HG03196 (cell line): ENCODE data around the gene ELFN1.

Source experiments
- ATAC-seq: cut with Tn5 transposase; IDR thresholded peaks from one replicate; pipeline ENCODE4 v1.9.1; 2021; ENCODE audit not compliant: unreplicated experiment

The ELFN1 gene

GRCh38 chr7:1669954-1670893 lies at the start of gene ELFN1:
TSS of gene ELFN1 (plus strand) at chr7:1670277. CDS start at chr7:1744597, 74,320 bp downstream.
- no peak for ATAC-seq

DNA sequence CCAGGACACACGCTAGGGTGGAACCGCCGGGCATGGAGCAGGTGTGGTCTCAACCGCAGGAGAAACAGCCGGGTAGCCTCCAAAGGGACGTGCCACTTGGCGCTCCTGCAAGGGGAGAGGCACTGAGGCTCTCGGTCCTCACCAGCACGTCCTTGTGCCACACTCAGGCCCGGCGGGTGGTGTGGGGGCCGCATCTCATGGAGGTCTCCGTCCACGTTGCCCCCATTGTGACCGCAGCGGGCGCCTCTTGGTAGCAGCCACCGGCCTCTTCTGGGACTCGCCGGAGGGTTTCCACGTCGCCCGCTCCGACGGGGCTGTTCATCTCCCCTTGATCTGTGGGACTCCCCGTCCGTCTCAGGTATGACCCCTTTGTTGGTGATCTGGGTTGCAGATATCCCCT lies 49.2 kb upstream of the ELFN1 start:
- ATAC-seq = no peak

DNA sequence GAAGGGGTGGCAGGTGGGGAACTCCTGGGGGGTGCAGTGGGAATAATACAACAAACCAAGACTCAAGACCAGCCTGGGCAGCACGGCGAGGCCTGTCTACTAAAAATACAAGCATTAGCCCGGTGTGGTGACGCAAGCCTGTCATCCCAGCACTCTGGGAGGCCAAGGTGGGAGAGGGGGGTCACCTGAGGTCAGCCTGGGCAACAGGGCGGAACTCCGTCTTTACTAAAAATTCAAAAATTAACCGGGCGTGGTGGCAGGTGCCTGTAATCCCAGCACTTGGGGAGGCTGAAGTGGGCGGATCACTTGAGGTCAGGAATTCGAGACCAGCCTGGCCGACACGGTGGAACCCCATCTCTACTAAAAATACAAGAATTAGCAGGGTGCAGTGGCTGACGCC lies 48.4 kb upstream of the ELFN1 start:
- no peak for ATAC-seq

GRCh38 chr7:1622441-1622840 lies 47.6 kb upstream of the ELFN1 start:
- no peak for ATAC-seq

DNA sequence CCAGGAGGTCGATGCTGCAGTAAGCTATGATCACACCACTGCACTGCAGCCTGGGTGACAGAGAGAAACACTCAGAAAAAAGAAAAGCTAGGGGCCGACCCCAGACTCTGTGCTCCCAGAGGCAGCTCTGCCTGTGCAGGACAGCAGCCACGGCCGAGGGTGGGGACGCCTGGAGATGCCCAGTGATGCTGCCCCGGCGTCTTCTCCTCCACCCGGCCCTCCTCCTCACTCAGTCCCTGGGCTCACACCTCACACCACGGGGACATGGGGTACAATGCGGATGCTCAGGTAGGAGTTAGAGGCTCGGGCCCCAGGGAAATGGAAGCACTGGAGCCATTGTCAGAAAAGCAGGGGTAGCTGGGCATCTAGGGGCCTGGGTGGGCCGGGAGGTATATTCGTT lies 46.3 kb upstream of the ELFN1 start:
- ATAC-seq = no peak

- ATAC-seq = no peak
Observed at GRCh38 chr7:1624999-1625927, 44.8 kb upstream of the ELFN1 start.

DNA sequence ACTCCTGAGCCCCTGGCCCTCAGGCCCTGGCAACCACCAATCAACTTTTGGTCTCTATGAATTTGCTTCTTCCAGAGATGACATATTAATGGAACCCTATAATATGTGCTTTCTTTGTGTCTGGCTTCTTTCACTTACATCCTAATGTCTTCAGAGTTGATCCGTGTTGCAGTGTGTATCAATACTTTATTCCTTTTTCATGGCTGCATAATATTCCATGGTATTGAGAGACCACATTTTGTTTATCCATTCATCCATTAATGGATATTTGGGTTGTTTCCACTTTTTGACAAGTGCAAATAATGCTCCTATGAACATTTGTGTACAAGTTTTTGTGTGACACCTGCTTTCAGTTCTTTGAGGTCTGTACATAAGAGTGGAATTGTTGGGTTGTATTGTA lies 43.3 kb upstream of the ELFN1 start:
- ATAC-seq = no peak

DNA sequence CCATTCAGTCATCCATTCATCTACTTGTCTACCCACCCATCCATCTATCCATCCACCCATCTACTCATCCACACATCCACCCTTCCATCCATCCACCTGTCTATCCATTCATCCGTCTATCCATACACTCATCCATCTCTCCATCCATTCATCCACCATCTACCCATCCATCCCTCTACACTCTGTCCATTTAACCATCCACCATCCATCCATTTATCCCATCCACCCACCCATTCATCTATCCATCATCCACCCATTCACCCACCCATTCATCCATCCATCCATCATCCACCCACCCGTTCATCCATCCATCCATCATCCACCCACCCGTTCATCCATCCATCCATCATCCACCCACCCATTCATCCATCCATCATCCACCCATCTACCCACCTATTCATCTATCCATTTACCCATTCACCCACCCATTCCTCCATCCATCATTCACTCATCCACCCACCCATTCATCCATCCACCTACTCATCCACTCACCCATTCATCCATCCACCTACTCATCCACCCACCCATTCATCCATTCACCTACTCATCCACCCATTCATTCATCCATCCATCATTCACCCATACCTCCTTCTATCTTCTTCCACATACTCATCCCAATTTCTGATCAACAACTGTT lies 39.3 kb upstream of the ELFN1 start:
- ATAC-seq = no peak

GRCh38 chr7:1631678-1632077 lies 38.4 kb upstream of the ELFN1 start:
- no peak for ATAC-seq

DNA sequence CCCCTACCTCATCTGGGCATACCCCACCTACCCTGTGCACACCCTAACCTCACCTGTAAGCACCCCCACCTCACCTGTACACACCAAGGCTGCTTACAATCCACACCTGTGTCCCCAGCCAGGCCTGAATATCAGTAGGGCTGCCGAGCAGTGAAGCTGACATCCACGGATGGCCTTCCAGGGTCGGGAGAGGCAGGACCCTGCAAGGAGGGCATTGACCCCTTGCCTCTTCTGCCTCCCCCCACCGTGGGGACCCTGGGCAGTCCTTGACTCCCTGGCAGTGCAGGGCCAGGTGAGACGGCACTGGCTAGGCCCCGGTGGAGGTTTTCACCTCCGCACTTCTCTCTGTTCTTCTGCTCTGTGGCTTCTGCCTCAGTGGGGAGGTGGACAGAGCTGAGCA lies 37.6 kb upstream of the ELFN1 start:
- ATAC-seq = no peak

- ATAC-seq = no peak
Observed at GRCh38 chr7:1632916-1633785, 36.9 kb upstream of the ELFN1 start.

- ATAC-seq = no peak
Observed at GRCh38 chr7:1635401-1635800, 34.7 kb upstream of the ELFN1 start.

- no peak for ATAC-seq
Observed at GRCh38 chr7:1637155-1637554, 32.9 kb upstream of the ELFN1 start.

DNA sequence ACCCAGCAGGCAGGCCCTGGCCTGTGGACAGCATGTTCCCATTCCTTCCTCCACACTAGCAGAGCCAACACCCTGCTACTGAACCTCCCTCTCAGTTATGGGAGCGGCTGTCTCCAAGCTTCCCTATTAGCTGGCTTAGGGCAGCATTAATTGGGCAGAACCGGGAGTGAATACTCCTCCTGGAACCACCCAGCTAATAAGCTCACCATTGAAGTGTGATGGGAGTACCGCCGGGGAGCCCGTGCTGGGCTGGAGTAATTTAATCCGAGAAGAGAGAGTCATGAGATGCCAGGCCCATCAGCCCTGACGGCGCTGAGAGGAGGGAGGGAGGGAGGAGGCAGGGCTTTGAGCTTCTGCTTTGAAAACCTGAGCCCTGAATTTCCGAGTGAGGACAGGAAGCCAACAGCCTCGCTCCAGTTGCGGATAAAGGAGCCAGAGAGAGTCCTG lies 31.8 kb upstream of the ELFN1 start:
- no peak for ATAC-seq

GRCh38 chr7:1639071-1639470 lies 31.0 kb upstream of the ELFN1 start:
- no peak for ATAC-seq

DNA sequence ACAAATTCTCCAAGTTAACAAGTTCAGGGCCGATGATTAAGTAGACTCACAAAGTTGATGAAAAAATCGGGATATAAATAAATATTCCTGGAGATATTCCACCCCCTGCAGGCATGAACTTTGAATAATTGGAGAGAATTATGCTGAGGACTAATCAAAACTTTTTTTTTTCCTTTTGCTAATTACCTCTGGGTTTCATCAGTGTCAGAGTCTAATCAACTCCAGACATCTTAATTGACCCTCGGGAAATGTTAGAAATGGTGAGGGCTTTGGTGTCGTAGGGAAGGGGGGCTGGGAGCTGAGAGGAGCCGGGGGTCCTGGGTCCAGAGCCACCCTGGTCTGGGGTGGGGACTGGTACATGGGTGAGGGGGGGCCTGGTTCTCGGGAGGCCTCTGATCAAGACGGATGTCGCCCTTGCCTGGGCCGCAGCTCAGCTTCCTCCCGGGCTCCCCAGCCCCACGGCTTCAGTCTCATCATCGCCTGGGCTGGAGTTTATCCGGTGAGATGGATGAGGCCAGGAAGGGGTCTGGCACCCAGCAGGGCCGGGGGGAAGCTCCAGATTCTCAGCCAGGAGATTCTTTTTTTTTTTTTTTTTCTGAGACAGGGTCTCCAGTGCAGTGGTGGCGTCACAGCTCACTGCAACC lies 30.4 kb upstream of the ELFN1 start:
- ATAC-seq = no peak

GRCh38 chr7:1640376-1641172 lies 29.5 kb upstream of the ELFN1 start:
- no peak for ATAC-seq

DNA sequence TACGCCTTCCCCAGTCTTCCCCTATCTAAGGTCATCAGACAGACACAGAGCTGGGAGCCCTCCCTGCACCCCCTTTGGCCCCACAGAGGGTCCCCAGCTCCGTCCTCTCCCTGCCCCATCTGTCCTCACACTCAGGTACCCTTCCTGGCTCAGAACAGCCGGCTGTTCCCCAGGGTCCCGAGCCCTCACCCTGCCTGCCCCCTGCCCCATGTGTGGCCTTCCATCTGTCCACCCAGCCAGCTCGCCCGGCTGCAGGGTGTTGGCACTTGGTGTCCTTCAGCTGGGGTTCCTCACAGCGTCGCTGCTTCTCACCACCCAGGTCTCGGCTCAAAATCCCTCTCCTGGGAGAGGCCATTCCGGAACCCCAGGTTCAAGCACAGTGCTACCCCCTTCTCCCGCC lies 28.9 kb upstream of the ELFN1 start:
- no peak for ATAC-seq

DNA sequence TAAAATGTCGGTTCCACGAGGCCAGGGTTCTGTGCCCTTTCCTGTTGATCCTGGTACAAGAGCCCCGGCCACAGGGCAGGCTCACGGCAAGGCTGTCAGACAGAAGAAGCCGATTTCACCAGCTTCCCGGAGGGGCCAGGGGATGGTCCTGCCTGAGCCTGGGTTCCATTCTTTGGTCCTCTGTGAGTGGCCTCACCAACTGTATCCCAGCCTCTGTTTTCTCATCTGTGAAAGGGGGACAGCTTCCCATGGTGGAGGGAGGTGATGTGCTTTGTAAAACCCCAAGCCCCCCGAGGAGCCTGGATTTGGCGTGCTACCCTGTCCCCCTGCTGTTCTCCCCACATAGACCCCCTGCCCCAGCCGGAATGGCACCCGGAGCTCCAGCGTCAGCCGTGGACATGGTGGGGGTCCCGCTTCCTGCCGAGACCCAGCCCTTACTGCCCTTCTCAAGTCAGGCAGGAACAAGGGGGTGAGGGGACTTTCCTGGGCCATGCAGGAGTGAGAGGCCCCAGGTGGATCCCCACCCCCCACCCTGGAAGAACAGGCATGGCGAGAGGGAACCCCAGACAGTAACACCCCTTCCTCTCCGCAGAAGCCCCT lies 28.3 kb upstream of the ELFN1 start:
- ATAC-seq = no peak
